Vagina (tissue), 2 donors: ENCODE measurements around the gene SYCN. TPM values are rescaled to one million over a fixed set of nuclear protein-coding genes. Genes with fewer than 3 reads are reported as not detected.
"Not testable (repeated sequence)": the region's sequence is repeated elsewhere in the genome, so short reads cannot be mapped to it uniquely, and the experiment has no call there.

Experiments used
- DNase-seq, 2 donors: peaks; one replicate each; pipeline ENCODE4 v3.0.0-alpha.2; 2017; ENCODE audit errors: extremely low spot score in 2 of 2
- H3K27ac ChIP-seq: fragments of 200-600 bp; sonication (generic); one replicate; pipeline ENCODE4 v1.5.1; 2019
- H3K27me3 ChIP-seq: fragments of 200-600 bp; sonication (generic); one replicate; pipeline ENCODE4 v1.5.1; 2019
- H3K36me3 ChIP-seq, 2 donors: fragments of 200-600 bp; sonication (generic); one replicate each; pipeline ENCODE4 v1.5.1; 2017 to 2019
- H3K4me1 ChIP-seq: fragments of 200-600 bp; sonication (generic); one replicate; pipeline ENCODE4 v1.5.1; 2019
- H3K4me3 ChIP-seq, 2 donors: fragments of 200-600 bp; sonication (generic); 1 replicate in 1 of 2; 2 replicates in 1 of 2; pipeline ENCODE4 v1.5.1; 2016 to 2019
- H3K9me3 ChIP-seq: fragments of 200-600 bp; sonication (generic); one replicate; pipeline ENCODE4 v1.5.1; 2019
- POLR2A ChIP-seq, 2 donors: fragments of 450-650 bp; IDR thresholded peaks; one replicate each; pipeline ENCODE4 v1.6.1; 2017; ENCODE audit warnings: antibody characterized with exemption in 2 of 2, mild to moderate bottlenecking in 2 of 2, moderate library complexity in 2 of 2
- POLR2AphosphoS5 ChIP-seq, 2 donors: sonication (generic); formaldehyde crosslinking; IDR thresholded peaks; one replicate each; pipeline ENCODE4 v1.9.0; 2017; ENCODE audit warnings: antibody characterized with exemption in 2 of 2, mild to moderate bottlenecking in 2 of 2, low read depth in 1 of 2; ENCODE audit not compliant: insufficient read depth in 1 of 2
- intact Hi-C: fragments of 100-400 bp; cut with DNase I; formaldehyde crosslinking; loops from one replicate; pipeline ENCODE4 v1.15.1; 2023
- total RNA-seq: library from RNA; depleted of rRNA; stranded (reverse); fragments of >200 nt; gene quantifications from one replicate; pipeline ENCODE4 v1.2.3, GENCODE V29; 2016
- TF ChIP-seq, protein P1 (sequence below), 3 experiments: fragments of 450-650 bp in 2 of 3; fragments of 200-600 bp in 1 of 3; sonication (generic) in 1 of 3; IDR thresholded peaks; one replicate each; pipeline ENCODE4 v1.5.1; 2017 to 2019; ENCODE audit warnings: antibody characterized with exemption in 3 of 3, mild to moderate bottlenecking in 2 of 3, moderate library complexity in 2 of 3

The SYCN gene
- total RNA-seq, 1 donor from 2014 or later, result not detected

GRCh38 chr19:39232708-39233107 lies 28.6 kb upstream of the SYCN start:
- Histone ChIP-seq H3K9me3 (no peaks in the 10 kb centered on the region), H3K4me1 (no peaks in the 10 kb centered on the region), H3K27me3 (no peaks in the 10 kb centered on the region), H3K4me3 (no peak overlapping the region), H3K36me3 (no peaks in the 10 kb centered on the region), H3K27ac (no peak overlapping the region)
- DNase-seq, result no peak
- intact Hi-C loops, result no loop called here
- TF ChIP-seq, protein P1, sequence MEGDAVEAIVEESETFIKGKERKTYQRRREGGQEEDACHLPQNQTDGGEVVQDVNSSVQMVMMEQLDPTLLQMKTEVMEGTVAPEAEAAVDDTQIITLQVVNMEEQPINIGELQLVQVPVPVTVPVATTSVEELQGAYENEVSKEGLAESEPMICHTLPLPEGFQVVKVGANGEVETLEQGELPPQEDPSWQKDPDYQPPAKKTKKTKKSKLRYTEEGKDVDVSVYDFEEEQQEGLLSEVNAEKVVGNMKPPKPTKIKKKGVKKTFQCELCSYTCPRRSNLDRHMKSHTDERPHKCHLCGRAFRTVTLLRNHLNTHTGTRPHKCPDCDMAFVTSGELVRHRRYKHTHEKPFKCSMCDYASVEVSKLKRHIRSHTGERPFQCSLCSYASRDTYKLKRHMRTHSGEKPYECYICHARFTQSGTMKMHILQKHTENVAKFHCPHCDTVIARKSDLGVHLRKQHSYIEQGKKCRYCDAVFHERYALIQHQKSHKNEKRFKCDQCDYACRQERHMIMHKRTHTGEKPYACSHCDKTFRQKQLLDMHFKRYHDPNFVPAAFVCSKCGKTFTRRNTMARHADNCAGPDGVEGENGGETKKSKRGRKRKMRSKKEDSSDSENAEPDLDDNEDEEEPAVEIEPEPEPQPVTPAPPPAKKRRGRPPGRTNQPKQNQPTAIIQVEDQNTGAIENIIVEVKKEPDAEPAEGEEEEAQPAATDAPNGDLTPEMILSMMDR (IDR thresholded peaks at IDR 0.05), result no peak
- no peak for TF ChIP-seq POLR2A (IDR thresholded peaks at IDR 0.05)
- TF ChIP-seq POLR2AphosphoS5 (IDR thresholded peaks at IDR 0.05; ENCODE audit: insufficient read depth in 1 of 2, low read depth in 1 of 2), result no peak

DNA sequence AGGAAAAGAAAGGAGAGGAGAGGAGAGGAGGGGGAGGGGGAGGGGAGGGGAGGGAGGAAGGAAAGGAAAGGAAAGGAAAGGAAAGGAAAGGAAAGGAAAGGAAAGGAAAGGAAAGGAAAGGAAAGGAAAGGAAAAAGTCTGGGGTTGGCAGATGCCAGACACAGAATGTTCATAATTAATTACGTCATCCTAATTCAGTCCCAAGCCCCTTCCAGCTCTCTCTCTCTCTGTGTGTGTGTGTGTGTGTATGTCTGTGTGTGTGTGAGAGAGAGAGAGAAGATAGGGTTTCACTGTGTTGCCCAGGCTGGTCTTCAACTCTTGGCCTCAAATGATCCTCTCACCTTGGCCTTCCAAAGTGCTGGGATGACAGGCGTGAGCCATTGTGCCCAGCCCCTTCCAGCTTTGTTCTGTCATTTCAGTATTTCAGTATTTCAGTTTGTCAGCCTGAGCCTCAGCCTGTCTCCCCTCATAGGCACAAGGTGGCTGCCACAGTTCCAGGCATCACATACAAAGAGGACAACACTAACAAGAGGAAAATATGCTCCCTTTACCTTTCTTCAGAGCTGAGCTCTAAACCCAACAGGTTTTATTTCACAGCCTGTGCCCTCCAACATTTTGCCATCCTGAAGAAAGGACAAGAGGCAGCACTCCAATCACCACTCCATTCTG lies 26.2 kb upstream of the SYCN start:
- intact Hi-C loops, result no loop called here
- H3K36me3 ChIP-seq, result no peaks in the 10 kb centered on the region
- H3K27ac ChIP-seq, result no peak overlapping the region
- no peaks in the 10 kb centered on the region for H3K27me3 ChIP-seq
- no peaks in the 10 kb centered on the region for H3K9me3 ChIP-seq
- H3K4me1 ChIP-seq, result no peaks in the 10 kb centered on the region
- TF ChIP-seq POLR2A (IDR thresholded peaks at IDR 0.05) (no peak), POLR2AphosphoS5 (IDR thresholded peaks at IDR 0.05; ENCODE audit: insufficient read depth in 1 of 2, low read depth in 1 of 2) (no peak)
- TF ChIP-seq, protein P1 (IDR thresholded peaks at IDR 0.05), result no peak
- no peak overlapping the region for H3K4me3 ChIP-seq
- no peak for DNase-seq

GRCh38 chr19:39224910-39225309 lies 20.8 kb upstream of the SYCN start:
- Histone ChIP-seq H3K27me3 (no peaks in the 10 kb centered on the region), H3K36me3 (no peaks in the 10 kb centered on the region), H3K4me1 (no peaks in the 10 kb centered on the region), H3K27ac (no peak overlapping the region), H3K4me3 (no peak overlapping the region), H3K9me3 (no peaks in the 10 kb centered on the region)
- TF ChIP-seq POLR2AphosphoS5 (IDR thresholded peaks at IDR 0.05; ENCODE audit: insufficient read depth in 1 of 2, low read depth in 1 of 2) (no peak), POLR2A (IDR thresholded peaks at IDR 0.05) (no peak)
- TF ChIP-seq, protein P1 (IDR thresholded peaks at IDR 0.05), result no peak
- intact Hi-C loops, result no loop called here
- no peak for DNase-seq

GRCh38 chr19:39223703-39224279 lies 19.7 kb upstream of the SYCN start:
- Histone ChIP-seq H3K9me3 (no peaks in the 10 kb centered on the region), H3K36me3 (no peaks in the 10 kb centered on the region), H3K27ac (no peak overlapping the region), H3K27me3 (no peaks in the 10 kb centered on the region), H3K4me3 (no peak overlapping the region), H3K4me1 (no peaks in the 10 kb centered on the region)
- DNase-seq, result no peak
- intact Hi-C loops, result no loop called here
- TF ChIP-seq, protein P1 (IDR thresholded peaks at IDR 0.05), result no peak
- TF ChIP-seq POLR2A (IDR thresholded peaks at IDR 0.05) (no peak), POLR2AphosphoS5 (IDR thresholded peaks at IDR 0.05; ENCODE audit: insufficient read depth in 1 of 2, low read depth in 1 of 2) (no peak)

GRCh38 chr19:39219108-39219507 lies 15.0 kb upstream of the SYCN start:
- DNase-seq, H3K4me3 ChIP-seq, H3K4me1 ChIP-seq, intact Hi-C loops, H3K27me3 ChIP-seq, H3K27ac ChIP-seq, H3K36me3 ChIP-seq, H3K9me3 ChIP-seq: not testable (repeated sequence)
